ENCODE data around the gene SEC23B.

Gene SEC23B

DNA sequence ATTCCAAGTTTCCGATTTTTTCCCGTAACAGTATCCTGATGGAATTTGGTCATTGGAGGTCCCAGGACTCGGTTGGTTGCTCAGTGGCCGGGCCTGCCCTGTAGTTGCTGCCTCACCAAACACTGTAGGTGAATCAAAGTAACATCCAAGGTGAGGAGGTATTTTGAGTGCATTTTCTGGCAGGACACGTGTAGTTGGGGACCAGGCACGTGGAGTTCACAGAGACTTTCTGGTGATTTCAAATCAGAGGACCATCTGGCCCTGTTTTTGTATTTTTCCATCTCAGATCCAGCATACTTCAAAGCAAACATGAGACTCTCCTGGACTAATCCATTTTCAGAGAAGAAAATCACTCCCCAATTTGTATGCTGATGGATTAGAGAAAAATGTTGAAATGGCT lies 70.2 kb downstream of the SEC23B start:
- Histone ChIP-seq H3K27me3 (no peaks in the 10 kb centered on the region), H3K27ac (no peak overlapping the region), H3K4me1 (ENCODE audit: control insufficient read depth in 1 of 2, insufficient read depth in 1 of 2, low read depth in 1 of 2, low read length in 1 of 2) (no peaks in the 10 kb centered on the region), H3K36me3 (no peaks in the 10 kb centered on the region), H3K9me3 (no peaks in the 10 kb centered on the region), H3K4me3 (ENCODE audit: low read depth in 1 of 2, low read length in 1 of 2) (no peak overlapping the region)
- TF ChIP-seq, protein P1, sequence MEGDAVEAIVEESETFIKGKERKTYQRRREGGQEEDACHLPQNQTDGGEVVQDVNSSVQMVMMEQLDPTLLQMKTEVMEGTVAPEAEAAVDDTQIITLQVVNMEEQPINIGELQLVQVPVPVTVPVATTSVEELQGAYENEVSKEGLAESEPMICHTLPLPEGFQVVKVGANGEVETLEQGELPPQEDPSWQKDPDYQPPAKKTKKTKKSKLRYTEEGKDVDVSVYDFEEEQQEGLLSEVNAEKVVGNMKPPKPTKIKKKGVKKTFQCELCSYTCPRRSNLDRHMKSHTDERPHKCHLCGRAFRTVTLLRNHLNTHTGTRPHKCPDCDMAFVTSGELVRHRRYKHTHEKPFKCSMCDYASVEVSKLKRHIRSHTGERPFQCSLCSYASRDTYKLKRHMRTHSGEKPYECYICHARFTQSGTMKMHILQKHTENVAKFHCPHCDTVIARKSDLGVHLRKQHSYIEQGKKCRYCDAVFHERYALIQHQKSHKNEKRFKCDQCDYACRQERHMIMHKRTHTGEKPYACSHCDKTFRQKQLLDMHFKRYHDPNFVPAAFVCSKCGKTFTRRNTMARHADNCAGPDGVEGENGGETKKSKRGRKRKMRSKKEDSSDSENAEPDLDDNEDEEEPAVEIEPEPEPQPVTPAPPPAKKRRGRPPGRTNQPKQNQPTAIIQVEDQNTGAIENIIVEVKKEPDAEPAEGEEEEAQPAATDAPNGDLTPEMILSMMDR (IDR thresholded peaks at IDR 0.05), result no peak

DNA sequence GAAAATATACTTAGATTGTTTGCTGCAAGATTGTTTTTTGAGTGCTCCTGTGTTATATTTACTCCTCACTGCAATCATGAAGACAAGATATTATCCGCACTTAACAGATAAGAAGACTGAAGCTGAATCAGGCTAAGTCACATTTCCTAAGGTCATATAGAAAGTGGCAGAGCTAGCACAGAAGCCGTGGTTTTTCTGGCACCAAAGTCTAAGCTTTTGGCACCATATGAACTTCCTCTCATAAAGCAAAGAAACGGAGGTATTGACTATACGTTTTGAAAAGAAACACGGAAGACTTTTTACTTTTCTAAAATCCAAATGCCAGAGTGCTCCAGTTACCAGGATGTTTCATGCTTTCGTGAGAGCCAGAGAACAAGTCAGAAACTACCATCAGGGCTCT lies 70.8 kb downstream of the SEC23B start:
- Histone ChIP-seq H3K27ac (no peak overlapping the region), H3K4me3 (ENCODE audit: low read depth in 1 of 2, low read length in 1 of 2) (no peak overlapping the region), H3K27me3 (no peaks in the 10 kb centered on the region), H3K4me1 (ENCODE audit: control insufficient read depth in 1 of 2, insufficient read depth in 1 of 2, low read depth in 1 of 2, low read length in 1 of 2) (no peaks in the 10 kb centered on the region), H3K36me3 (no peaks in the 10 kb centered on the region), H3K9me3 (no peaks in the 10 kb centered on the region)
- TF ChIP-seq, protein P1 (IDR thresholded peaks at IDR 0.05), result no peak

DNA sequence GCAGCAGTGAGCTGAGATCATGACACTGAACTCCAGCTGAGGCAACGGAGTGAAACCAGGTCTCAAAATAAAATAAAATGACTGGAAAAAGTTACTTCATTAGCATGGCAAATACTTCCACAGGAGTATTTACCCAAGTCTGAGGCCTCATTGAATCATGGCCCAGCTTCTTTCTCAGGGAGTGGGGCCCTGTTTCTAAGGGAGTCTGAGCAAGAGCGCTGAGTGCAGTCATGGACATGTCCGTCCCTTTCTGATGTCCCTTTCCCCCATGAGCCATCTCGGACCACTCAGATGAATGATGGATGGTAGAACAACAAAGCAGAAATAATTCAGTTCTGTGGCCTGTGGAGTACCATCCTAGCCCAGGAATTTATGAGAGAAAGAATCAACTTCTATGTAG lies 72.3 kb downstream of the SEC23B start:
- H3K4me3 ChIP-seq (ENCODE audit: low read depth in 1 of 2, low read length in 1 of 2), result no peak overlapping the region
- H3K9me3 ChIP-seq, result no peaks in the 10 kb centered on the region
- no peaks in the 10 kb centered on the region for H3K4me1 ChIP-seq (ENCODE audit: control insufficient read depth in 1 of 2, insufficient read depth in 1 of 2, low read depth in 1 of 2, low read length in 1 of 2)
- TF ChIP-seq, protein P1 (IDR thresholded peaks at IDR 0.05), result no peak
- H3K27me3 ChIP-seq, result no peaks in the 10 kb centered on the region
- no peaks in the 10 kb centered on the region for H3K36me3 ChIP-seq
- no peak overlapping the region for H3K27ac ChIP-seq

DNA sequence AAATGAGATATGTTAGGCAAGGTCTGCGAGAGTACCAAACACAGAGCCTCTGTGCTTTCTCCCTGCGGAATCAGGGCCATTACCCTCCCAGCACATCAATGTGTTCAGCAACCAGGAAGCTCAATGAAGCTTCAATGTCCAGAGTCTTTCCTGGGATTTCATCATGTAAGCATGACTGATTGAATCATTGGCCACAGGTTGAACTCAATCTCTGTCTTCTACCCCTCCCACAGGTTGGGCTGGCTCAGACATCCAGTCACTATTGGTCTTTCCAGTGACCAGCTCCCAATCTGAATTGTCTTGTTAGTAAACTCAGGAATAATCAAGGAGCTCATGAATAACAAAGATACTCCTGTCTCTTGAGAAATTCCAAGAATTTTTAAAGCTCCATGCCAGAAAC lies 77.4 kb downstream of the SEC23B start:
- Histone ChIP-seq H3K4me1 (ENCODE audit: control insufficient read depth in 1 of 2, insufficient read depth in 1 of 2, low read depth in 1 of 2, low read length in 1 of 2) (peaks cover 7 to 8% of the 10 kb centered on the region in 2 experiments), H3K27me3 (peaks cover 4% of the 10 kb centered on the region), H3K27ac (no peak overlapping the region), H3K36me3 (no peaks in the 10 kb centered on the region), H3K9me3 (no peaks in the 10 kb centered on the region), H3K4me3 (ENCODE audit: low read depth in 1 of 2, low read length in 1 of 2) (no peak overlapping the region)
- TF ChIP-seq, protein P1 (IDR thresholded peaks at IDR 0.05), result no peak

DNA sequence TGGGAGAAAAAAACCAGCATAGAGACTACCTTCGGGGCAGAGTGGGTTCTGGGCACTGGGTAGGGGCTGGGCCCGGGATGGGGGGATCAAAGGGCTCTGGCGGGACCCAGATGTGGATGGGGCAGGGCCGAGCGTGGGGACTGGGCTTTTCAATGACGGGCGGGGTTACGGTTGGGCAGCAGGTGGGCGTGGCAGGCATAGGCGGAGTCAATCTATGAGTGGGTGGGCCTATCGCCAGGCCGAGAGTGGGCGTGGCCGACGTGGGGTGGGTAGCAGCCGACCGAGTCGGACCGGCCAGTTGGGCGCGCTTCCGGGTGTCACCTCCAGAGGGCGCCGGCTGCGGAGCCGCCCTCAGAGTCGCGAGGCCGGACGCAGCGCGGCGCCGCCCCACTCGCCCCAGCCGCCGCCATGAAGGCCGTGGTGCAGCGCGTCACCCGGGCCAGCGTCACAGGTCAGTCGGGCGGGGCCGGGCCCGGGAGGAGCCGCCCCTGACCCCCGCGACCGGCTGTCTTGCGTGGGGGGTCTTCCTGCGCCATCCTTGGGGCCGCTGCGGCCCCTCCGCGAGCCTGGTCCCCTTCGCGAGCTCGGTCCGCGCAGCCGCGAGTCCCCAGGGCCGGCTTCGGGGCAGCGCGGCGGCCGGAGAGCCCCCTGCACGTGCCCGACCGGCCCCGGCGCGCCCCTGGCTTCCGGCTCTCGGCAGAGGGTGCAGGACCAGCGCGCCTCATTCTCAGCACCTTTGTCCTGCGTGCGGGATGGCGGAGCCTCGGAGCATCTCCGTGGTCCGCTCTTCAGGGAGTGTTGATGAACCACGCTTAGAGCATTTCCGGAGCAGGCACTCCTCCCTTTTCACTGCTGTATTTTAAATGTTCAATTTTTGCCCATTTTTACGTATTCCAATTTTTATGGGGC lies 80.2 kb downstream of the SEC23B start, which contains the start of gene DTD1:
TSS of gene DTD1 (plus strand) at position 390 of the 909 bp plus-strand sequence. CDS start at position 409, 19 bp downstream.
- H3K4me3 ChIP-seq (ENCODE audit: low read depth in 1 of 2, low read length in 1 of 2), result peak within 1 kb of the TSS; percentile 74 to 75

More for the DNA sequence above, 80.2 kb downstream of the SEC23B start, which contains the start of gene DTD1:
- peaks cover 7 to 8% of the 10 kb centered on the region in 2 experiments for H3K4me1 ChIP-seq (ENCODE audit: control insufficient read depth in 1 of 2, insufficient read depth in 1 of 2, low read depth in 1 of 2, low read length in 1 of 2)
- peak within 1 kb of the TSS; percentile 80 for H3K27ac ChIP-seq
- TF ChIP-seq, protein P1 (IDR thresholded peaks at IDR 0.05), result peak; percentile 82
- H3K27me3 ChIP-seq, result peaks cover 4% of the 10 kb centered on the region
- no peaks in the 10 kb centered on the region for H3K36me3 ChIP-seq
- H3K9me3 ChIP-seq, result no peaks in the 10 kb centered on the region
